Testis (tissue), 2 donors: Measurements from ENCODE around the gene FBXO21.

ENCODE experiments used
- CTCF ChIP-seq, 3 experiments: fragments of 450-650 bp in 2 of 3; fragments of 200-600 bp in 1 of 3; sonication (generic) in 1 of 3; IDR thresholded peaks; one replicate each; pipeline ENCODE4 v1.5.1; 2016 to 2019; ENCODE audit warnings: antibody characterized with exemption in 3 of 3, mild to moderate bottlenecking in 2 of 3, moderate library complexity in 1 of 3
- POLR2A ChIP-seq: fragments of 450-650 bp; IDR thresholded peaks from one replicate; pipeline ENCODE4 v1.6.1; 2017; ENCODE audit warnings: antibody characterized with exemption, mild to moderate bottlenecking, moderate library complexity

GRCh38 chr12:117180758-117181467, 9.4 kb downstream of the FBXO21 start:
- TF ChIP-seq CTCF (IDR thresholded peaks at IDR 0.05) (no peak), POLR2A (no peak)
